Liver (tissue), 9 donors: Measurements from ENCODE around the gene TMEM178B. TPM values are rescaled to one million over a fixed set of nuclear protein-coding genes. Genes with fewer than 3 reads are reported as not detected.

Experiments
- DNase-seq: peaks from one replicate; pipeline ENCODE4 v3.0.0-alpha.2; 2017; ENCODE audit warnings: low spot score
- H3K27ac ChIP-seq, 2 donors: one replicate each; pipeline ENCODE4 v1.7.0; 2013; ENCODE audit warnings: inconsistent platforms in 2 of 2, low read length in 2 of 2, control low read depth in 1 of 2, low read depth in 1 of 2, mild to moderate bottlenecking in 1 of 2
- H3K27me3 ChIP-seq, 4 donors: one replicate each; pipeline versions ENCODE4 v1.6.1 to v1.7.0; 2013; ENCODE audit warnings: low read length in 3 of 4, inconsistent platforms in 1 of 4, mild to moderate bottlenecking in 1 of 4, moderate library complexity in 1 of 4; ENCODE audit not compliant: control insufficient read depth in 4 of 4, insufficient read depth in 4 of 4
- H3K36me3 ChIP-seq, 4 donors: one replicate each; pipeline versions ENCODE4 v1.6.1 to v1.7.0; 2013; ENCODE audit warnings: low read length in 3 of 4, mild to moderate bottlenecking in 3 of 4, low read depth in 1 of 4, moderate library complexity in 1 of 4; ENCODE audit not compliant: control insufficient read depth in 4 of 4, insufficient read depth in 3 of 4
- H3K4me1 ChIP-seq, 4 donors: one replicate each; pipeline versions ENCODE4 v1.6.1 to v1.7.0; 2013; ENCODE audit warnings: low read length in 3 of 4, mild to moderate bottlenecking in 3 of 4, moderate library complexity in 1 of 4; ENCODE audit not compliant: control insufficient read depth in 4 of 4, insufficient read depth in 4 of 4
- H3K4me3 ChIP-seq, 3 donors: one replicate each; pipeline versions ENCODE4 v1.6.1 to v1.7.0; 2013; ENCODE audit warnings: low read length in 3 of 3, control low read depth in 1 of 3, low read depth in 1 of 3, mild to moderate bottlenecking in 1 of 3
- H3K9ac ChIP-seq, 2 donors: one replicate each; pipeline ENCODE4 v1.7.0; 2013; ENCODE audit warnings: low read length in 2 of 2, mild to moderate bottlenecking in 2 of 2, moderate library complexity in 2 of 2, control low read depth in 1 of 2, low read depth in 1 of 2
- H3K9me3 ChIP-seq, 4 donors: one replicate each; pipeline versions ENCODE4 v1.6.1 to v1.7.0; 2013; ENCODE audit warnings: low read length in 3 of 4; ENCODE audit not compliant: control insufficient read depth in 4 of 4
- ATF3 ChIP-seq: IDR thresholded peaks from 2 replicates; pipeline ENCODE4 v1.6.1; 2016; ENCODE audit warnings: antibody characterized with exemption
- EGR1 ChIP-seq, 2 donors: IDR thresholded peaks; 2 replicates each; pipeline ENCODE4 v1.6.1; 2016 to 2018; ENCODE audit warnings: antibody characterized with exemption in 2 of 2, low read depth in 2 of 2
- FOXA1 ChIP-seq: IDR thresholded peaks from 2 replicates; pipeline ENCODE4 v1.6.1; 2016; ENCODE audit warnings: antibody characterized with exemption
- FOXA2 ChIP-seq: IDR thresholded peaks from 2 replicates; pipeline ENCODE4 v1.6.1; 2016; ENCODE audit warnings: antibody characterized with exemption
- GABPA ChIP-seq, 2 donors: IDR thresholded peaks in 1 of 2; conservative IDR thresholded peaks in 1 of 2; 2 replicates each; pipeline ENCODE4 v1.6.1; 2016; ENCODE audit warnings: antibody characterized with exemption in 2 of 2, mild to moderate bottlenecking in 1 of 2, moderate library complexity in 1 of 2
- HNF4A ChIP-seq, 2 donors: conservative IDR thresholded peaks; 2 replicates each; pipeline ENCODE4 v1.6.1; 2016; ENCODE audit warnings: antibody characterized with exemption in 2 of 2, mild to moderate bottlenecking in 2 of 2
- HNF4G ChIP-seq: IDR thresholded peaks from 2 replicates; pipeline ENCODE4 v1.6.1; 2016; ENCODE audit warnings: antibody characterized with exemption
- JUND ChIP-seq, 2 donors: IDR thresholded peaks; 2 replicates each; pipeline ENCODE4 v1.6.1; 2016; ENCODE audit warnings: antibody characterized with exemption in 2 of 2
- NR2F2 ChIP-seq: IDR thresholded peaks from 2 replicates; pipeline ENCODE4 v1.6.1; 2016; ENCODE audit warnings: antibody characterized with exemption
- RAD21 ChIP-seq, 2 donors: IDR thresholded peaks; 2 replicates each; pipeline ENCODE4 v1.6.1; 2016; ENCODE audit warnings: antibody characterized with exemption in 2 of 2, mild to moderate bottlenecking in 2 of 2
- RXRA ChIP-seq, 2 donors: IDR thresholded peaks; 2 replicates each; pipeline ENCODE4 v1.6.1; 2017 to 2018; ENCODE audit warnings: antibody characterized with exemption in 2 of 2, mild to moderate bottlenecking in 1 of 2
- SP1 ChIP-seq: IDR thresholded peaks from 2 replicates; pipeline ENCODE4 v1.6.1; 2018; ENCODE audit warnings: antibody characterized with exemption, mild to moderate bottlenecking
- TAF1 ChIP-seq: conservative IDR thresholded peaks from 2 replicates; pipeline ENCODE4 v1.6.1; 2016; ENCODE audit warnings: antibody characterized with exemption, mild to moderate bottlenecking
- YY1 ChIP-seq: IDR thresholded peaks from 2 replicates; pipeline ENCODE4 v1.6.1; 2016; ENCODE audit warnings: antibody characterized with exemption, mild to moderate bottlenecking
- WGBS: extraction: QIAGEN DNeasy Blood & Tissue Kit; methylation state at CpG from one replicate; pipeline ENCODE4 v1.1.7; 2013; 5-methylcytosine and 5-hydroxymethylcytosine counted together
- polyA plus RNA-seq, 2 donors: library from polyadenylated mRNA; stranded (reverse) in 1 of 2; unstranded in 1 of 2; fragments of 200-250 nt in 1 of 2; fragments of >200 nt in 1 of 2; fragmentation: Nextera tagmentation in 1 of 2; extraction: Ambion mirVana in 1 of 2; gene quantifications; one replicate each; pipeline versions ENCODE4 v1.2.1 to v1.2.3, GENCODE V29; 2013 to 2015
- total RNA-seq, 2 donors: library from RNA; depleted of rRNA; stranded (reverse); fragments of >200 nt; gene quantifications; one replicate each; pipeline ENCODE4 v1.2.3, GENCODE V29; 2014
- TF ChIP-seq, protein P1 (sequence below): IDR thresholded peaks from 2 replicates; pipeline ENCODE4 v1.6.1; 2016; ENCODE audit warnings: antibody characterized with exemption
- TF ChIP-seq, protein P2 (sequence below): IDR thresholded peaks from 2 replicates; pipeline ENCODE4 v1.6.1; 2016; ENCODE audit warnings: antibody characterized with exemption, mild to moderate bottlenecking
- donor health status: healthy.
- donor health status: healthy.
- donor health status: healthy.
- donor health status: healthy.
- donor health status: healthy.

TMEM178B gene
- total and polyA plus RNA-seq, 4 donors = under 0.01 to 0.02 (median under 0.01) TPM; not detected in 1

DNA sequence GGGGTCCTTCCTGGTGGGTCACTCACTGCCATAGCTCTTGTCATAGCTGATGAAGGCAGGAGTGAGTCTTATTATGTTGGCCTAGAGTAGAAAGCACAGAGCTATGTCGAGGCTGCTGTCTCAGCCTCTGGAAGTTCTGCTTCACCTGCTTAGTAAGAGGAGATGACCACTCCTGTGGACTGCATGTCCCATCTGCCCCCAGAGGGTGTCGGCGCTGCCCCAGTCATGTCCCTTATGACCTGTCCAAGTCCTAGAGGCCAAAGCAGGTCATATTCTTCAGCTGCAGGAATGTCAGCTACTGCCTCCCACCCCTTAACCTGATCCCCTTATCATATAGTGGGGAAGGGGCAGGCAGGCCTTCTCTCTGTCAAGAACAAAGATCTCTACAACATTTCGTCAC lies 405.0 kb downstream of the TMEM178B start:
- no peaks in the 10 kb centered on the region for H3K9me3 ChIP-seq
- H3K9ac ChIP-seq = no peak overlapping the region
- no peaks in the 10 kb centered on the region for H3K27me3 ChIP-seq
- no peak for DNase-seq
- TF ChIP-seq SP1 (no peak), YY1 (no peak)
- H3K4me1 ChIP-seq = no peaks in the 10 kb centered on the region
- H3K27ac ChIP-seq = no peak overlapping the region
- 90% methylated on average over 4 of the region's 4 CpGs for WGBS
- H3K36me3 ChIP-seq = no peaks in the 10 kb centered on the region
- H3K4me3 ChIP-seq = no peak overlapping the region

- no peaks in the 10 kb centered on the region for H3K36me3 ChIP-seq
- no peak overlapping the region for H3K27ac ChIP-seq
- no peaks in the 10 kb centered on the region for H3K9me3 ChIP-seq
- WGBS = 89% methylated on average over 9 of the region's 9 CpGs
- H3K9ac ChIP-seq = no peak overlapping the region
- H3K4me1 ChIP-seq = no peaks in the 10 kb centered on the region
- H3K4me3 ChIP-seq = no peak overlapping the region
- TF ChIP-seq FOXA2 = no peak
- no peak for TF ChIP-seq NR2F2
- TF ChIP-seq RAD21 (IDR thresholded peaks at IDR 0.05) = no peak
- TF ChIP-seq, protein P1, sequence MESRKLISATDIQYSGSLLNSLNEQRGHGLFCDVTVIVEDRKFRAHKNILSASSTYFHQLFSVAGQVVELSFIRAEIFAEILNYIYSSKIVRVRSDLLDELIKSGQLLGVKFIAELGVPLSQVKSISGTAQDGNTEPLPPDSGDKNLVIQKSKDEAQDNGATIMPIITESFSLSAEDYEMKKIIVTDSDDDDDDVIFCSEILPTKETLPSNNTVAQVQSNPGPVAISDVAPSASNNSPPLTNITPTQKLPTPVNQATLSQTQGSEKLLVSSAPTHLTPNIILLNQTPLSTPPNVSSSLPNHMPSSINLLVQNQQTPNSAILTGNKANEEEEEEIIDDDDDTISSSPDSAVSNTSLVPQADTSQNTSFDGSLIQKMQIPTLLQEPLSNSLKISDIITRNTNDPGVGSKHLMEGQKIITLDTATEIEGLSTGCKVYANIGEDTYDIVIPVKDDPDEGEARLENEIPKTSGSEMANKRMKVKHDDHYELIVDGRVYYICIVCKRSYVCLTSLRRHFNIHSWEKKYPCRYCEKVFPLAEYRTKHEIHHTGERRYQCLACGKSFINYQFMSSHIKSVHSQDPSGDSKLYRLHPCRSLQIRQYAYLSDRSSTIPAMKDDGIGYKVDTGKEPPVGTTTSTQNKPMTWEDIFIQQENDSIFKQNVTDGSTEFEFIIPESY = no peak
- TF ChIP-seq GABPA (IDR thresholded peaks at IDR 0.05 in 1 of 2, conservative IDR thresholded peaks at IDR 0.05 in 1 of 2) = no peak
- no peak for TF ChIP-seq YY1
- TF ChIP-seq JUND (IDR thresholded peaks at IDR 0.05) = no peak
- TF ChIP-seq, protein P2, sequence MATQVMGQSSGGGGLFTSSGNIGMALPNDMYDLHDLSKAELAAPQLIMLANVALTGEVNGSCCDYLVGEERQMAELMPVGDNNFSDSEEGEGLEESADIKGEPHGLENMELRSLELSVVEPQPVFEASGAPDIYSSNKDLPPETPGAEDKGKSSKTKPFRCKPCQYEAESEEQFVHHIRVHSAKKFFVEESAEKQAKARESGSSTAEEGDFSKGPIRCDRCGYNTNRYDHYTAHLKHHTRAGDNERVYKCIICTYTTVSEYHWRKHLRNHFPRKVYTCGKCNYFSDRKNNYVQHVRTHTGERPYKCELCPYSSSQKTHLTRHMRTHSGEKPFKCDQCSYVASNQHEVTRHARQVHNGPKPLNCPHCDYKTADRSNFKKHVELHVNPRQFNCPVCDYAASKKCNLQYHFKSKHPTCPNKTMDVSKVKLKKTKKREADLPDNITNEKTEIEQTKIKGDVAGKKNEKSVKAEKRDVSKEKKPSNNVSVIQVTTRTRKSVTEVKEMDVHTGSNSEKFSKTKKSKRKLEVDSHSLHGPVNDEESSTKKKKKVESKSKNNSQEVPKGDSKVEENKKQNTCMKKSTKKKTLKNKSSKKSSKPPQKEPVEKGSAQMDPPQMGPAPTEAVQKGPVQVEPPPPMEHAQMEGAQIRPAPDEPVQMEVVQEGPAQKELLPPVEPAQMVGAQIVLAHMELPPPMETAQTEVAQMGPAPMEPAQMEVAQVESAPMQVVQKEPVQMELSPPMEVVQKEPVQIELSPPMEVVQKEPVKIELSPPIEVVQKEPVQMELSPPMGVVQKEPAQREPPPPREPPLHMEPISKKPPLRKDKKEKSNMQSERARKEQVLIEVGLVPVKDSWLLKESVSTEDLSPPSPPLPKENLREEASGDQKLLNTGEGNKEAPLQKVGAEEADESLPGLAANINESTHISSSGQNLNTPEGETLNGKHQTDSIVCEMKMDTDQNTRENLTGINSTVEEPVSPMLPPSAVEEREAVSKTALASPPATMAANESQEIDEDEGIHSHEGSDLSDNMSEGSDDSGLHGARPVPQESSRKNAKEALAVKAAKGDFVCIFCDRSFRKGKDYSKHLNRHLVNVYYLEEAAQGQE = no peak
- TF ChIP-seq HNF4G = no peak
- no peak for TF ChIP-seq FOXA1
- no peak for TF ChIP-seq TAF1
- no peak for TF ChIP-seq RXRA (IDR thresholded peaks at IDR 0.05)
- no peak for TF ChIP-seq EGR1 (IDR thresholded peaks at IDR 0.05; ENCODE audit: low read depth in 2 of 2)
- no peak for TF ChIP-seq ATF3
- no peak for TF ChIP-seq HNF4A (conservative IDR thresholded peaks at IDR 0.05)
- no peaks in the 10 kb centered on the region for H3K27me3 ChIP-seq
- no peak for DNase-seq
These were observed 407.1 kb downstream of the TMEM178B start for GRCh38 chr7:141480953-141481352.
